Activated T-cell treated with anti-CD3 and anti-CD28 coated beads for 4 hours (primary cell): ENCODE measurements around the gene OXCT1.
A peak's percentile ranks its signal among the peaks of the same experiment; 100 is the strongest.
"Not testable (repeated sequence)": the region's sequence is repeated elsewhere in the genome, so short reads cannot be mapped to it uniquely, and the experiment has no call there.

Experiments used
- DNase-seq: peaks from one replicate; pipeline ENCODE4 v3.0.0-alpha.2; 2020

Gene OXCT1

GRCh38 chr5:41871852-41872251 is 1.6 kb upstream of the OXCT1 start:
- no peak for DNase-seq

- no peak for DNase-seq
These were observed 413 bp upstream of the OXCT1 start for GRCh38 chr5:41870627-41871048.

- no peak for DNase-seq
These were observed 988 bp downstream of the OXCT1 start for GRCh38 chr5:41869151-41869723.

- no peak for DNase-seq
These were observed 6.2 kb downstream of the OXCT1 start for GRCh38 chr5:41863871-41864486.

GRCh38 chr5:41858890-41859289 is 11.3 kb downstream of the OXCT1 start:
- no peak for DNase-seq

- no peak for DNase-seq
These were observed 12.2 kb downstream of the OXCT1 start for GRCh38 chr5:41857989-41858388.

GRCh38 chr5:41856644-41857491 is 13.4 kb downstream of the OXCT1 start:
- DNase-seq, result peak; percentile 52

GRCh38 chr5:41852293-41852692 is 17.9 kb downstream of the OXCT1 start:
- DNase-seq, result no peak

GRCh38 chr5:41851116-41851515 is 19.1 kb downstream of the OXCT1 start:
- DNase-seq, result no peak

GRCh38 chr5:41848983-41849382 is 21.2 kb downstream of the OXCT1 start:
- DNase-seq, result no peak

- DNase-seq, result not testable (repeated sequence)
These were observed 24.5 kb downstream of the OXCT1 start for GRCh38 chr5:41845751-41846150.

- no peak for DNase-seq
These were observed 25.7 kb downstream of the OXCT1 start for GRCh38 chr5:41844502-41844901.

GRCh38 chr5:41843456-41844370 is 26.5 kb downstream of the OXCT1 start:
- DNase-seq, result peak; percentile 7

- no peak for DNase-seq
These were observed 27.4 kb downstream of the OXCT1 start for GRCh38 chr5:41842777-41843176.

GRCh38 chr5:41841325-41841724 is 28.9 kb downstream of the OXCT1 start:
- no peak for DNase-seq

GRCh38 chr5:41840251-41840650 is 30.0 kb downstream of the OXCT1 start:
- DNase-seq, result no peak

- DNase-seq, result no peak
These were observed 32.4 kb downstream of the OXCT1 start for GRCh38 chr5:41837793-41838192.

- no peak for DNase-seq
These were observed 34.6 kb downstream of the OXCT1 start for GRCh38 chr5:41835645-41836044.

- DNase-seq, result no peak
These were observed 35.7 kb downstream of the OXCT1 start for GRCh38 chr5:41834506-41834905.

- no peak for DNase-seq
These were observed 37.8 kb downstream of the OXCT1 start for GRCh38 chr5:41832430-41832829.

- no peak for DNase-seq
These were observed 39.1 kb downstream of the OXCT1 start for GRCh38 chr5:41831155-41831554.

- DNase-seq, result no peak
These were observed 42.4 kb downstream of the OXCT1 start for GRCh38 chr5:41827792-41828191.

GRCh38 chr5:41822036-41822435 is 48.2 kb downstream of the OXCT1 start:
- DNase-seq, result no peak
